Transverse colon (tissue), 4 donors: ENCODE measurements around the gene KIF21A. TPM values are rescaled to one million over a fixed set of nuclear protein-coding genes. Genes with fewer than 3 reads are reported as not detected.

Experiments used
- DNase-seq: peaks from one replicate; pipeline ENCODE4 v3.0.0-alpha.2; 2019
- H3K27ac ChIP-seq, 4 donors: fragments of 200-600 bp; sonication (generic); 2 replicates each; pipeline ENCODE4 v1.5.1; 2016 to 2018; ENCODE audit warnings: inconsistent platforms in 4 of 4
- H3K27me3 ChIP-seq: fragments of 200-600 bp; sonication (generic); 2 replicates; pipeline ENCODE4 v1.5.1; 2017; ENCODE audit warnings: inconsistent platforms
- H3K36me3 ChIP-seq, 4 donors: fragments of 200-600 bp; sonication (generic); 2 replicates each; pipeline ENCODE4 v1.5.1; 2017 to 2019; ENCODE audit warnings: inconsistent platforms in 4 of 4
- H3K4me1 ChIP-seq, 4 donors: fragments of 200-600 bp; sonication (generic); 2 replicates each; pipeline ENCODE4 v1.5.1; 2017 to 2020; ENCODE audit warnings: inconsistent platforms in 4 of 4
- H3K4me3 ChIP-seq, 4 donors: fragments of 200-600 bp; sonication (generic); 1 replicate in 1 of 4; 2 replicates in 3 of 4; pipeline versions ENCODE4 v1.5.1 to v1.6.1; 2017 to 2019; ENCODE audit warnings: inconsistent platforms in 4 of 4
- H3K9me3 ChIP-seq, 2 donors: fragments of 200-600 bp; sonication (generic); 2 replicates each; pipeline ENCODE4 v1.5.1; 2017 to 2019; ENCODE audit warnings: inconsistent platforms in 2 of 2
- EP300 ChIP-seq: sonication (generic); formaldehyde crosslinking; IDR thresholded peaks from one replicate; pipeline ENCODE4 v1.6.1; 2017; ENCODE audit warnings: antibody characterized with exemption, low read depth
- POLR2A ChIP-seq: fragments of 450-650 bp; IDR thresholded peaks from one replicate; pipeline ENCODE4 v1.6.1; 2016; ENCODE audit warnings: antibody characterized with exemption, mild to moderate bottlenecking, moderate library complexity
- POLR2AphosphoS5 ChIP-seq, 3 donors: sonication (generic); formaldehyde crosslinking; IDR thresholded peaks; one replicate each; pipeline ENCODE4 v1.6.1; 2016; ENCODE audit warnings: antibody characterized with exemption in 3 of 3
- WGBS, 2 donors: methylation state at CpG; one replicate each; pipeline ENCODE4 v1.1.5; 2018; ENCODE audit warnings: low coverage in 1 of 2; 5-methylcytosine and 5-hydroxymethylcytosine counted together
- in situ Hi-C, 4 donors: fragments of 200-750 bp; cut with MboI; loops; one replicate each; pipeline versions ENCODE4 v1.15.0 to v1.15.1; 2017; ENCODE audit warnings: low sequenced_read_pairs in 3 of 4, low pct_ligation_motif_present in 1 of 4, low pct_unique_long_range_greater_than_20kb in 1 of 4
- intact Hi-C: fragments of 100-400 bp; cut with DNase I; formaldehyde crosslinking; loops from one replicate; pipeline ENCODE4 v1.15.1; 2023; ENCODE audit warnings: low total_unique reads
- total RNA-seq, 4 donors: library from RNA; depleted of rRNA; stranded (reverse); fragments of >200 nt; gene quantifications; one replicate each; pipeline ENCODE4 v1.1.0, GENCODE V29; 2016
- TF ChIP-seq, protein P1 (sequence below), 5 experiments: fragments of 200-600 bp in 3 of 5; fragments of 450-650 bp in 2 of 5; sonication (generic) in 3 of 5; IDR thresholded peaks; 1 replicate in 2 of 5; 2 replicates in 3 of 5; pipeline ENCODE4 v1.5.1; 2016 to 2017; ENCODE audit warnings: antibody characterized with exemption in 5 of 5, inconsistent platforms in 3 of 5, mild to moderate bottlenecking in 2 of 5, moderate library complexity in 1 of 5

Gene KIF21A
- total RNA-seq, 4 donors from 2014 or later, result 23.6 to 40.6 (median 31.9) TPM

DNA sequence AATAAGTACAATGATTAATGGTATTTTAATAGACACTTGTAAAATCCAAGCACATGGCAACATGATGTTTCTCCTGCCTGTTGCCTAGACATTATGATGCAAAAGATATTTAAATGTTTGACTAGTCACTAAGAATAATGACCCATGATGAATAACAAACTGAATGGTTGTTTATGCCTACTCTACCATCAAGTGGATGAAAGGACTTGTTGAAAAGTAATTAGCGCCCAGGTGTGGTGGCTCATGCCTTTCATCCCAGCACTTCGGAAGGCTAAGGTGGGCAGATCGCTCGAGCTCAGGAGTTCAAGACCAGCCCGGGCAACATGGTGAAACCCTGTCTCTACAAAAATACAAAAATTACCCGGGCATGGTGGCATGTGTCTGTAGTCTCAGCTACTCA is 30.7 kb downstream of the KIF21A start:
- Histone ChIP-seq H3K27ac (no peak overlapping the region), H3K9me3 (no peaks in the 10 kb centered on the region), H3K27me3 (no peaks in the 10 kb centered on the region), H3K4me1 (peaks cover 0 to 4% (median 0%) of the 10 kb centered on the region in 4 donors), H3K36me3 (no peaks in the 10 kb centered on the region), H3K4me3 (no peak overlapping the region)
- TF ChIP-seq POLR2AphosphoS5 (IDR thresholded peaks at IDR 0.05) (no peak), EP300 (no peak), POLR2A (no peak)
- TF ChIP-seq, protein P1, sequence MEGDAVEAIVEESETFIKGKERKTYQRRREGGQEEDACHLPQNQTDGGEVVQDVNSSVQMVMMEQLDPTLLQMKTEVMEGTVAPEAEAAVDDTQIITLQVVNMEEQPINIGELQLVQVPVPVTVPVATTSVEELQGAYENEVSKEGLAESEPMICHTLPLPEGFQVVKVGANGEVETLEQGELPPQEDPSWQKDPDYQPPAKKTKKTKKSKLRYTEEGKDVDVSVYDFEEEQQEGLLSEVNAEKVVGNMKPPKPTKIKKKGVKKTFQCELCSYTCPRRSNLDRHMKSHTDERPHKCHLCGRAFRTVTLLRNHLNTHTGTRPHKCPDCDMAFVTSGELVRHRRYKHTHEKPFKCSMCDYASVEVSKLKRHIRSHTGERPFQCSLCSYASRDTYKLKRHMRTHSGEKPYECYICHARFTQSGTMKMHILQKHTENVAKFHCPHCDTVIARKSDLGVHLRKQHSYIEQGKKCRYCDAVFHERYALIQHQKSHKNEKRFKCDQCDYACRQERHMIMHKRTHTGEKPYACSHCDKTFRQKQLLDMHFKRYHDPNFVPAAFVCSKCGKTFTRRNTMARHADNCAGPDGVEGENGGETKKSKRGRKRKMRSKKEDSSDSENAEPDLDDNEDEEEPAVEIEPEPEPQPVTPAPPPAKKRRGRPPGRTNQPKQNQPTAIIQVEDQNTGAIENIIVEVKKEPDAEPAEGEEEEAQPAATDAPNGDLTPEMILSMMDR (IDR thresholded peaks at IDR 0.05), result no peak
- WGBS, 2 donors, result 85% methylated on average over 6 of the region's 6 CpGs; no CpG with 5 or more reads in 1 of the 2 donors
- in situ Hi-C loops, result no loop called here
- intact Hi-C loops, result no loop called here
- no peak for DNase-seq

DNA sequence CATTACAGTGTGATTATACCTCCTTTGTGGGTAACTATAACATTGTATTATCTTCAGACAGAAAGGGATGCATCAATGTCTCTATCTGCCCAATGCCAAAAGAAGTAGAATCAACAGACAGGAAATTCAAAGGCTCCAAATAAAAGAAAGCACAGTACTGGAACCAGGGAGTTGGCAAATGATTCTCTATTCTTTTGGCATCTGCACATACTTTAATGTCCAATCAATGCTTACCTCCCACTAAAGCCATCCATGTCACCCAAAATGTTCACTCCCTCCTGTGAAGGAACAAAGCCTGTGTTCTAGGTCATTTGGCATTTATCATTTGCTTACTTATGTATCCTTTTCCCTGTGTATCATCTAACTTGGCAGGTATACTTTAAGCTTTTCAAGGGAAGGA is 36.7 kb downstream of the KIF21A start:
- DNase-seq, result no peak
- intact Hi-C loops, result no loop called here
- in situ Hi-C loops, result no loop called here
- Histone ChIP-seq H3K27ac (no peak overlapping the region), H3K27me3 (no peaks in the 10 kb centered on the region), H3K36me3 (no peaks in the 10 kb centered on the region), H3K4me1 (no peaks in the 10 kb centered on the region), H3K9me3 (no peaks in the 10 kb centered on the region), H3K4me3 (no peak overlapping the region)
- TF ChIP-seq POLR2AphosphoS5 (IDR thresholded peaks at IDR 0.05) (no peak), POLR2A (no peak), EP300 (no peak)
- TF ChIP-seq, protein P1 (IDR thresholded peaks at IDR 0.05), result no peak

GRCh38 chr12:39405580-39405979 is 37.3 kb downstream of the KIF21A start:
- no peak overlapping the region for H3K4me3 ChIP-seq
- 73 to 81% methylated on average over 3 of the region's 3 CpGs for WGBS, 2 donors
- H3K27me3 ChIP-seq, result no peaks in the 10 kb centered on the region
- intact Hi-C loops, result no loop called here
- H3K27ac ChIP-seq, result no peak overlapping the region
- TF ChIP-seq, protein P1 (IDR thresholded peaks at IDR 0.05), result no peak
- TF ChIP-seq POLR2AphosphoS5 (IDR thresholded peaks at IDR 0.05) (no peak), EP300 (no peak), POLR2A (no peak)
- no peaks in the 10 kb centered on the region for H3K9me3 ChIP-seq
- no peak for DNase-seq
- H3K4me1 ChIP-seq, result no peaks in the 10 kb centered on the region
- in situ Hi-C loops, result no loop called here
- no peaks in the 10 kb centered on the region for H3K36me3 ChIP-seq

DNA sequence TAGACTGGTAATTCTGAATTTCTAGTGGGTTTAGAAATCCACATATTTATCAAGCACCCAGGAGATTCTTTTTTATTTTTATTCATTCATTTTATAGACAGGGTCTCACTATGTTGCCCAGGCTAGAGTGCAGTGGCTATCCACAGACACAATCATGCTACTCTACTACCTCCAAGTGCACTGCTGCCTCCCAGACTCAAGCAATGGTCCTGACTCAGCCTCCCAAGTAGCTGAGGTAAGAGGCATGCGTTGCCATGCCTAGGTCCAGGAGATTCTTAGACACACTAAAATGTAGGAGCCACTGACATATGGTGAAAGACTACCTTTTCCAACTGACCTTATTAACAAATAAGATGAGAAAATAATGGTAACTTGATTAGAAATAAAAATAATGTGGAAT is 38.9 kb downstream of the KIF21A start:
- H3K36me3 ChIP-seq, result no peaks in the 10 kb centered on the region
- no peaks in the 10 kb centered on the region for H3K9me3 ChIP-seq
- intact Hi-C loops (no loop called here), in situ Hi-C loops (no loop called here)
- no peak overlapping the region for H3K4me3 ChIP-seq
- no peaks in the 10 kb centered on the region for H3K4me1 ChIP-seq
- no peak overlapping the region for H3K27ac ChIP-seq
- H3K27me3 ChIP-seq, result no peaks in the 10 kb centered on the region
- 79 to 100% methylated on average over 1 of the region's 1 CpG for WGBS, 2 donors
- TF ChIP-seq EP300, result no peak
- TF ChIP-seq POLR2A, result no peak
- TF ChIP-seq, protein P1 (IDR thresholded peaks at IDR 0.05), result no peak
- no peak for TF ChIP-seq POLR2AphosphoS5 (IDR thresholded peaks at IDR 0.05)
- no peak for DNase-seq
